ENCODE results near the gene ANK3. TPM values are rescaled to one million over a fixed set of nuclear protein-coding genes. Genes with fewer than 3 reads are reported as not detected.

Gene ANK3
- total and polyA plus RNA-seq, 2 experiments from 2014 or later: 0.14 to 0.54 TPM

- no peak overlapping the region for H3K9ac ChIP-seq
- no peak overlapping the region for H3K27ac ChIP-seq
- H3K4me2 ChIP-seq (ENCODE audit: unreplicated experiment): no peak overlapping the region
- in situ Hi-C loops (cut with MboI): loop anchor here (25.0 kb wide), 1 partner anchor 388 kb away; no protein-coding TSS in a partner anchor
- no peaks in the 10 kb centered on the region for H3K9me2 ChIP-seq (ENCODE audit: insufficient read depth)
- no peaks in the 10 kb centered on the region for H4K20me1 ChIP-seq (ENCODE audit: insufficient read depth)
- 81 to 87% methylated on average over 1 of the region's 1 CpG for WGBS, 2 experiments (ENCODE audit: low coverage in 1 of 2, low lambda C conversion rate in 2 of 2, missing lambda C conversion rate in 2 of 2)
- H3K36me3 ChIP-seq (ENCODE audit: low read depth): no peaks in the 10 kb centered on the region
- H3K27me3 ChIP-seq (replicated peaks; ENCODE audit: insufficient read depth): no peaks in the 10 kb centered on the region
- H2AFZ ChIP-seq: no peak overlapping the region
- DNase-seq: no peak
- H3K79me2 ChIP-seq (ENCODE audit: insufficient read depth): no peaks in the 10 kb centered on the region
- H3F3A ChIP-seq (ENCODE audit: insufficient read depth): no peaks in the 10 kb centered on the region
- no peaks in the 10 kb centered on the region for H3K9me3 ChIP-seq (ENCODE audit: low read depth)
- no peak overlapping the region for H3K4me3 ChIP-seq
- TF ChIP-seq EZH2phosphoT487 (IDR thresholded peaks at IDR 0.05; ENCODE audit: insufficient read depth, low read depth): no peak
- no peak for TF ChIP-seq EZH2 (IDR thresholded peaks at IDR 0.05; ENCODE audit: insufficient read depth, poor library complexity, severe bottlenecking)
- no peaks in the 10 kb centered on the region for H3K4me1 ChIP-seq (ENCODE audit: insufficient read depth)
Measured at GRCh38 chr10:60025279-60025678, 364.4 kb downstream of the ANK3 start.

- Histone ChIP-seq H3K4me2 (ENCODE audit: unreplicated experiment) (no peak overlapping the region), H3K4me1 (ENCODE audit: insufficient read depth) (no peaks in the 10 kb centered on the region), H3K27me3 (replicated peaks; ENCODE audit: insufficient read depth) (no peaks in the 10 kb centered on the region), H3K9me3 (ENCODE audit: low read depth) (no peaks in the 10 kb centered on the region), H3K79me2 (ENCODE audit: insufficient read depth) (no peaks in the 10 kb centered on the region), H3K36me3 (ENCODE audit: low read depth) (no peaks in the 10 kb centered on the region), H3K9me2 (ENCODE audit: insufficient read depth) (no peaks in the 10 kb centered on the region), H3K4me3 (no peak overlapping the region), H3K27ac (no peak overlapping the region), H2AFZ (no peak overlapping the region), H3F3A (ENCODE audit: insufficient read depth) (no peaks in the 10 kb centered on the region), H4K20me1 (ENCODE audit: insufficient read depth) (no peaks in the 10 kb centered on the region), H3K9ac (no peak overlapping the region)
- no peak for TF ChIP-seq EZH2 (IDR thresholded peaks at IDR 0.05; ENCODE audit: insufficient read depth, poor library complexity, severe bottlenecking)
- TF ChIP-seq EZH2phosphoT487 (IDR thresholded peaks at IDR 0.05; ENCODE audit: insufficient read depth, low read depth): no peak
- no peak for DNase-seq
- WGBS, 2 experiments (ENCODE audit: low coverage in 1 of 2, low lambda C conversion rate in 2 of 2, missing lambda C conversion rate in 2 of 2): 50 to 52% methylated on average over 4 of the region's 4 CpGs
- in situ Hi-C loops (cut with MboI): no loop called here
Measured at GRCh38 chr10:60024506-60024905, 365.2 kb downstream of the ANK3 start.

- H3K9me3 ChIP-seq (ENCODE audit: low read depth): no peaks in the 10 kb centered on the region
- H3K27ac ChIP-seq: no peak overlapping the region
- H3K36me3 ChIP-seq (ENCODE audit: low read depth): no peaks in the 10 kb centered on the region
- no peaks in the 10 kb centered on the region for H3K79me2 ChIP-seq (ENCODE audit: insufficient read depth)
- H3K4me3 ChIP-seq: no peak overlapping the region
- H2AFZ ChIP-seq: no peak overlapping the region
- no peak overlapping the region for H3K4me2 ChIP-seq (ENCODE audit: unreplicated experiment)
- in situ Hi-C loops (cut with MboI): no loop called here
- no peaks in the 10 kb centered on the region for H3K9me2 ChIP-seq (ENCODE audit: insufficient read depth)
- no peaks in the 10 kb centered on the region for H4K20me1 ChIP-seq (ENCODE audit: insufficient read depth)
- H3K9ac ChIP-seq: no peak overlapping the region
- H3K4me1 ChIP-seq (ENCODE audit: insufficient read depth): no peaks in the 10 kb centered on the region
- no peaks in the 10 kb centered on the region for H3K27me3 ChIP-seq (replicated peaks; ENCODE audit: insufficient read depth)
- TF ChIP-seq EZH2 (IDR thresholded peaks at IDR 0.05; ENCODE audit: insufficient read depth, poor library complexity, severe bottlenecking) (no peak), EZH2phosphoT487 (IDR thresholded peaks at IDR 0.05; ENCODE audit: insufficient read depth, low read depth) (no peak)
- no peak for DNase-seq
- no peaks in the 10 kb centered on the region for H3F3A ChIP-seq (ENCODE audit: insufficient read depth)
- WGBS, 2 experiments (ENCODE audit: low coverage in 1 of 2, low lambda C conversion rate in 2 of 2, missing lambda C conversion rate in 2 of 2): 17 to 28% methylated on average over 2 of the region's 2 CpGs
Measured at GRCh38 chr10:60023155-60023877, 366.4 kb downstream of the ANK3 start.

GRCh38 chr10:60021361-60021760, 368.3 kb downstream of the ANK3 start:
- H3K79me2 ChIP-seq (ENCODE audit: insufficient read depth): no peaks in the 10 kb centered on the region
- H3K9me2 ChIP-seq (ENCODE audit: insufficient read depth): no peaks in the 10 kb centered on the region
- H3K36me3 ChIP-seq (ENCODE audit: low read depth): no peaks in the 10 kb centered on the region
- H3K9me3 ChIP-seq (ENCODE audit: low read depth): no peaks in the 10 kb centered on the region
- no peak overlapping the region for H2AFZ ChIP-seq
- H3K27me3 ChIP-seq (replicated peaks; ENCODE audit: insufficient read depth): no peaks in the 10 kb centered on the region
- no peak overlapping the region for H3K9ac ChIP-seq
- no peaks in the 10 kb centered on the region for H4K20me1 ChIP-seq (ENCODE audit: insufficient read depth)
- TF ChIP-seq EZH2phosphoT487 (IDR thresholded peaks at IDR 0.05; ENCODE audit: insufficient read depth, low read depth) (no peak), EZH2 (IDR thresholded peaks at IDR 0.05; ENCODE audit: insufficient read depth, poor library complexity, severe bottlenecking) (no peak)
- H3K4me2 ChIP-seq (ENCODE audit: unreplicated experiment): no peak overlapping the region
- no peaks in the 10 kb centered on the region for H3K4me1 ChIP-seq (ENCODE audit: insufficient read depth)
- H3F3A ChIP-seq (ENCODE audit: insufficient read depth): no peaks in the 10 kb centered on the region
- no peak overlapping the region for H3K27ac ChIP-seq
- 41 to 44% methylated on average over 2 of the region's 2 CpGs for WGBS, 2 experiments (ENCODE audit: low coverage in 1 of 2, low lambda C conversion rate in 2 of 2, missing lambda C conversion rate in 2 of 2)
- H3K4me3 ChIP-seq: no peak overlapping the region
- DNase-seq: no peak
- in situ Hi-C loops (cut with MboI): no loop called here
